IMR-90 (cell line): ENCODE data around the gene AP2A1. TPM values are rescaled to one million over a fixed set of nuclear protein-coding genes. Genes with fewer than 3 reads are reported as not detected.

ENCODE experiments used
- ATAC-seq: fragments of 200-7000 bp; cut with Tn5 transposase; 2 replicates; pipeline ENCODE4 v1.9.1; 2020; ENCODE audit warnings: low read depth, mild to moderate bottlenecking, moderate library complexity
- BruUV-seq: library from RNA; stranded (reverse); fragments of 400-500 nt; replicated peaks from 2 replicates; lab custom pipeline; 2021; lab: Mats Ljungman, UMichigan
- CTCF ChIA-PET: fragments of 300-600 bp; formaldehyde crosslinking; extraction: SDS; loops from one replicate; lab custom pipeline; 2021; ENCODE audit warnings: antibody characterized with exemption; lab: Yijun Ruan, JAX
- POLR2A ChIA-PET: fragments of 300-600 bp; sonication (Branson Sonifier 250); formaldehyde crosslinking; loops from one replicate; lab custom pipeline; 2022; ENCODE audit warnings: antibody characterized with exemption; ENCODE audit not compliant: unreplicated experiment; lab: Charles Lee
- DNase-seq: peaks from one replicate; pipeline ENCODE4 v3.0.0; 2013
- H2AFZ ChIP-seq: replicated peaks from 2 replicates; pipeline ENCODE3; 2013; ENCODE audit warnings: low read length, mild to moderate bottlenecking; ENCODE audit not compliant: poor library complexity
- H2AK5ac ChIP-seq: 2 replicates; pipeline ENCODE4 v1.6.1; 2013; ENCODE audit warnings: low read depth, low read length, inconsistent platforms
- H2AK9ac ChIP-seq: replicated peaks from 2 replicates; pipeline ENCODE3; 2013; ENCODE audit warnings: mild to moderate bottlenecking, low read depth, low read length, moderate library complexity; ENCODE audit not compliant: poor library complexity
- H2BK120ac ChIP-seq: 2 replicates; pipeline ENCODE4 v1.6.1; 2013; ENCODE audit warnings: low read depth, low read length, inconsistent platforms
- H2BK15ac ChIP-seq: 3 replicates; pipeline ENCODE4 v1.6.1; 2013; ENCODE audit warnings: low read depth, low read length, inconsistent platforms
- H2BK20ac ChIP-seq: 2 replicates; pipeline ENCODE4 v1.6.1; 2013; ENCODE audit warnings: low read depth, mild to moderate bottlenecking, inconsistent platforms, low read length, moderate library complexity
- H2BK5ac ChIP-seq: 2 replicates; pipeline ENCODE4 v1.6.1; 2013; ENCODE audit warnings: mild to moderate bottlenecking, low read depth, low read length, inconsistent platforms; ENCODE audit not compliant: poor library complexity, severe bottlenecking
- H3K14ac ChIP-seq: replicated peaks from 2 replicates; pipeline ENCODE4 v1.6.1; 2013; ENCODE audit warnings: low read depth, low read length, inconsistent platforms
- H3K18ac ChIP-seq: 2 replicates; pipeline ENCODE4 v1.6.1; 2013; ENCODE audit warnings: low read depth, low read length, control low read depth
- H3K23ac ChIP-seq: 2 replicates; pipeline ENCODE4 v1.6.1; 2013; ENCODE audit warnings: low read depth, low read length, inconsistent platforms
- H3K27ac ChIP-seq: 2 replicates; pipeline ENCODE4 v1.5.1; 2013; ENCODE audit warnings: mild to moderate bottlenecking, control low read depth, low read length; ENCODE audit not compliant: insufficient read depth
- H3K27me3 ChIP-seq: 2 replicates; pipeline ENCODE4 v1.6.1; 2013; ENCODE audit warnings: low read length; ENCODE audit not compliant: control insufficient read depth, insufficient read depth
- H3K36me3 ChIP-seq: 2 replicates; pipeline ENCODE4 v1.6.1; 2013; ENCODE audit warnings: low read length, mixed read lengths; ENCODE audit not compliant: control insufficient read depth, insufficient read depth
- H3K4ac ChIP-seq: 2 replicates; pipeline ENCODE4 v1.6.1; 2013; ENCODE audit warnings: low read depth, low read length, inconsistent platforms
- H3K4me1 ChIP-seq: 2 replicates; pipeline ENCODE4 v1.6.1; 2013; ENCODE audit warnings: low read length, mixed read lengths; ENCODE audit not compliant: control insufficient read depth, insufficient read depth
- H3K4me2 ChIP-seq: 2 replicates; pipeline ENCODE4 v1.6.1; 2013; ENCODE audit warnings: low read depth, mild to moderate bottlenecking, control low read depth, low read length, moderate library complexity
- H3K4me3 ChIP-seq: 2 replicates; pipeline ENCODE4 v1.5.1; 2013; ENCODE audit warnings: low read depth, mild to moderate bottlenecking, control low read depth, low read length, moderate library complexity; ENCODE audit not compliant: insufficient read depth
- H3K56ac ChIP-seq: 2 replicates; pipeline ENCODE4 v1.6.1; 2013; ENCODE audit warnings: low read length, inconsistent platforms; ENCODE audit not compliant: insufficient read depth; ENCODE audit errors: extremely low read depth
- H3K79me1 ChIP-seq, 2 experiments: 2 replicates each; pipeline ENCODE4 v1.6.1; 2013; ENCODE audit warnings: low read length in 2 of 2, inconsistent platforms in 1 of 2, low read depth in 1 of 2
- H3K9ac ChIP-seq: 2 replicates; pipeline ENCODE4 v1.6.1; 2013; ENCODE audit warnings: low read depth, low read length, control low read depth
- H3K9me1 ChIP-seq: 2 replicates; pipeline ENCODE4 v1.6.1; 2013; ENCODE audit warnings: low read length, inconsistent platforms; ENCODE audit not compliant: insufficient read depth
- H3K9me3 ChIP-seq: 2 replicates; pipeline ENCODE4 v1.6.1; 2013; ENCODE audit warnings: low read length; ENCODE audit not compliant: control insufficient read depth, insufficient read depth
- H4K20me1 ChIP-seq: 2 replicates; pipeline ENCODE4 v1.6.1; 2013; ENCODE audit warnings: low read length, inconsistent platforms; ENCODE audit not compliant: insufficient read depth
- H4K5ac ChIP-seq: 2 replicates; pipeline ENCODE4 v1.6.1; 2013; ENCODE audit warnings: mild to moderate bottlenecking, low read depth, low read length, control low read depth
- H4K8ac ChIP-seq, 2 experiments: 2 replicates each; pipeline ENCODE4 v1.6.1; 2013; ENCODE audit warnings: low read depth in 2 of 2, low read length in 2 of 2, control low read depth in 1 of 2, inconsistent platforms in 1 of 2
- H4K91ac ChIP-seq: 2 replicates; pipeline ENCODE4 v1.6.1; 2013; ENCODE audit warnings: low read depth, low read length, inconsistent platforms; ENCODE audit not compliant: insufficient read depth
- BHLHE40 ChIP-seq: fragments of 150-350 bp; IDR thresholded peaks from 2 replicates; pipeline ENCODE4 v1.6.1; 2016; ENCODE audit warnings: mild to moderate bottlenecking, low read depth, low read length
- CEBPB ChIP-seq: IDR thresholded peaks from 2 replicates; pipeline ENCODE4 v1.6.1; 2012; ENCODE audit warnings: low read depth, low read length, improper control_type of control experiment
- CHD1 ChIP-seq: IDR thresholded peaks from 2 replicates; pipeline ENCODE4 v1.6.1; 2012; ENCODE audit warnings: low read depth, low read length, improper control_type of control experiment
- CTCF ChIP-seq: conservative IDR thresholded peaks from 2 replicates; pipeline ENCODE4 v1.5.1; 2012; ENCODE audit warnings: mild to moderate bottlenecking, low read depth, low read length, improper control_type of control experiment
- FOS ChIP-seq: fragments of 150-350 bp; IDR thresholded peaks from 2 replicates; pipeline ENCODE4 v1.6.1; 2016; ENCODE audit warnings: low read depth, low read length
- MAFK ChIP-seq: IDR thresholded peaks from 2 replicates; pipeline ENCODE4 v1.6.1; 2012; ENCODE audit warnings: low read depth, low read length, improper control_type of control experiment
- MAZ ChIP-seq: IDR thresholded peaks from 2 replicates; pipeline ENCODE4 v1.6.1; 2012; ENCODE audit warnings: low read depth, mild to moderate bottlenecking, low read length, improper control_type of control experiment, moderate library complexity, borderline replicate concordance
- MXI1 ChIP-seq: IDR thresholded peaks from 2 replicates; pipeline ENCODE4 v1.6.1; 2012; ENCODE audit warnings: low read depth, mild to moderate bottlenecking, low read length, moderate library complexity, borderline replicate concordance
- NFE2L2 ChIP-seq: fragments of 150-350 bp; IDR thresholded peaks from 2 replicates; pipeline ENCODE4 v1.6.1; 2016; ENCODE audit warnings: low read depth, mild to moderate bottlenecking, low read length
- POLR2A ChIP-seq: IDR thresholded peaks from 2 replicates; pipeline ENCODE4 v1.6.1; 2012; ENCODE audit warnings: mild to moderate bottlenecking, low read depth, low read length
- RAD21 ChIP-seq: IDR thresholded peaks from 2 replicates; pipeline ENCODE4 v1.6.1; 2012; ENCODE audit warnings: low read length, improper control_type of control experiment
- RCOR1 ChIP-seq: IDR thresholded peaks from 2 replicates; pipeline ENCODE4 v1.6.1; 2012; ENCODE audit warnings: mild to moderate bottlenecking, low read length, improper control_type of control experiment; ENCODE audit not compliant: insufficient replicate concordance
- RFX5 ChIP-seq: IDR thresholded peaks from 2 replicates; pipeline ENCODE4 v1.8.0; 2012; ENCODE audit warnings: low read depth, mild to moderate bottlenecking, low read length, moderate library complexity
- SMC3 ChIP-seq: fragments of 150-350 bp; IDR thresholded peaks from 2 replicates; pipeline ENCODE4 v1.6.1; 2016; ENCODE audit warnings: low read depth, mild to moderate bottlenecking, antibody characterized with exemption, low read length, moderate library complexity
- WGBS, 2 experiments: methylation state at CpG; one replicate each; pipeline versions ENCODE4 v1.1.5 to v1.1.7; 2013; ENCODE audit warnings: missing lambda C conversion rate in 2 of 2; ENCODE audit not compliant: insufficient read length in 1 of 2; ENCODE audit errors: extremely low coverage in 2 of 2; 5-methylcytosine and 5-hydroxymethylcytosine counted together
- dilution Hi-C: fragments of 300-500 bp; cut with HindIII; formaldehyde crosslinking; loops from one replicate; pipeline ENCODE4 v1.14.3; 2018; ENCODE audit warnings: low sequenced_read_pairs; ENCODE audit not compliant: unreplicated experiment
- in situ Hi-C: fragments of 300-500 bp; cut with MboI; formaldehyde crosslinking; loops from 3 replicates; pipeline ENCODE4 v1.14.3; 2019; ENCODE audit warnings: low sequenced_read_pairs, inconsistent platforms, mixed read lengths
- intact Hi-C: fragments of 100-400 bp; cut with micrococcal nuclease; formaldehyde crosslinking; loops from 2 replicates; pipeline ENCODE4 v1.10.0; 2022
- polyA plus RNA-seq, 3 experiments: library from polyadenylated mRNA; depleted of rRNA; stranded (reverse); fragments of >200 nt; gene quantifications; 2 replicates each; pipeline ENCODE4 v1.2.3, GENCODE V29; 2012; ENCODE audit warnings: low replicate concordance in 1 of 3
- total RNA-seq: library from RNA; depleted of rRNA; stranded (reverse); fragments of >200 nt; gene quantifications from 2 replicates; pipeline ENCODE4 v1.2.3, GENCODE V29; 2012
- TF ChIP-seq, protein P1 (sequence below): fragments of 150-350 bp; IDR thresholded peaks from 2 replicates; pipeline ENCODE4 v1.6.1; 2017; ENCODE audit warnings: mild to moderate bottlenecking, antibody characterized with exemption, low read length, low read depth

The AP2A1 gene
- total and polyA plus RNA-seq, 2 of the 4 experiments (the other 2 are of a cell fraction): 40.7 to 122 TPM

GRCh38 chr19:49805822-49806619 is 39.2 kb downstream of the AP2A1 start:
- Histone ChIP-seq H3K9me3 (no peaks in the 10 kb centered on the region), H3K27ac (no peak overlapping the region), H3K4ac (no peak overlapping the region), H2BK120ac (no peak overlapping the region), H4K8ac (no peak overlapping the region), H4K5ac (no peak overlapping the region), H2AFZ (peak overlapping the region; percentile 58), H3K56ac (no peak overlapping the region), H2BK15ac (no peak overlapping the region), H2BK20ac (no peak overlapping the region), H2BK5ac (no peak overlapping the region), H3K36me3 (peaks cover 33% of the 10 kb centered on the region), H3K9ac (no peak overlapping the region), H3K14ac (no peak overlapping the region), H3K4me2 (no peak overlapping the region), H3K9me1 (peaks cover 5% of the 10 kb centered on the region; the same call in 1 of the 2 replicates), H3K4me1 (peaks cover 5% of the 10 kb centered on the region), H4K91ac (no peak overlapping the region), H3K4me3 (no peak overlapping the region), H3K79me1 (peaks cover 0 to 24% of the 10 kb centered on the region in 2 experiments; a peak in 2 of 4 replicates), H2AK5ac (no peak overlapping the region), H3K23ac (no peak overlapping the region), H4K20me1 (no peaks in the 10 kb centered on the region; the same call in 1 of the 2 replicates), H3K18ac (no peak overlapping the region), H3K27me3 (no peaks in the 10 kb centered on the region), H2AK9ac (peak overlapping the region; percentile 42)
- 87% methylated on average over 5 of the region's 20 CpGs; no CpG with 5 or more reads in 1 of the 2 experiments for WGBS, 2 experiments
- ChIA-PET POLR2A (no interaction called here), CTCF (no interaction called here)
- no peak for ATAC-seq
- dilution Hi-C loops: no loop called here
- intact Hi-C loops: no loop called here
- TSS peak; percentile 70 for BruUV-seq
- DNase-seq: no peak
- in situ Hi-C loops: no loop called here
- TF ChIP-seq CHD1 (no peak), CTCF (no peak), RFX5 (no peak), MAZ (no peak), FOS (no peak), NFE2L2 (no peak), RCOR1 (no peak), MXI1 (no peak), BHLHE40 (no peak), CEBPB (no peak), SMC3 (no peak), MAFK (no peak), POLR2A (no peak), RAD21 (no peak)
- TF ChIP-seq, protein P1, sequence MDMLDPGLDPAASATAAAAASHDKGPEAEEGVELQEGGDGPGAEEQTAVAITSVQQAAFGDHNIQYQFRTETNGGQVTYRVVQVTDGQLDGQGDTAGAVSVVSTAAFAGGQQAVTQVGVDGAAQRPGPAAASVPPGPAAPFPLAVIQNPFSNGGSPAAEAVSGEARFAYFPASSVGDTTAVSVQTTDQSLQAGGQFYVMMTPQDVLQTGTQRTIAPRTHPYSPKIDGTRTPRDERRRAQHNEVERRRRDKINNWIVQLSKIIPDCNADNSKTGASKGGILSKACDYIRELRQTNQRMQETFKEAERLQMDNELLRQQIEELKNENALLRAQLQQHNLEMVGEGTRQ: no peak
